ENCODE data around the gene COL6A5. TPM values are rescaled to one million over a fixed set of nuclear protein-coding genes. Genes with fewer than 3 reads are reported as not detected.
"Not testable (repeated sequence)": the region's sequence is repeated elsewhere in the genome, so short reads cannot be mapped to it uniquely, and the experiment has no call there.

The COL6A5 gene
- total and polyA plus RNA-seq, 7 donors: not detected

DNA sequence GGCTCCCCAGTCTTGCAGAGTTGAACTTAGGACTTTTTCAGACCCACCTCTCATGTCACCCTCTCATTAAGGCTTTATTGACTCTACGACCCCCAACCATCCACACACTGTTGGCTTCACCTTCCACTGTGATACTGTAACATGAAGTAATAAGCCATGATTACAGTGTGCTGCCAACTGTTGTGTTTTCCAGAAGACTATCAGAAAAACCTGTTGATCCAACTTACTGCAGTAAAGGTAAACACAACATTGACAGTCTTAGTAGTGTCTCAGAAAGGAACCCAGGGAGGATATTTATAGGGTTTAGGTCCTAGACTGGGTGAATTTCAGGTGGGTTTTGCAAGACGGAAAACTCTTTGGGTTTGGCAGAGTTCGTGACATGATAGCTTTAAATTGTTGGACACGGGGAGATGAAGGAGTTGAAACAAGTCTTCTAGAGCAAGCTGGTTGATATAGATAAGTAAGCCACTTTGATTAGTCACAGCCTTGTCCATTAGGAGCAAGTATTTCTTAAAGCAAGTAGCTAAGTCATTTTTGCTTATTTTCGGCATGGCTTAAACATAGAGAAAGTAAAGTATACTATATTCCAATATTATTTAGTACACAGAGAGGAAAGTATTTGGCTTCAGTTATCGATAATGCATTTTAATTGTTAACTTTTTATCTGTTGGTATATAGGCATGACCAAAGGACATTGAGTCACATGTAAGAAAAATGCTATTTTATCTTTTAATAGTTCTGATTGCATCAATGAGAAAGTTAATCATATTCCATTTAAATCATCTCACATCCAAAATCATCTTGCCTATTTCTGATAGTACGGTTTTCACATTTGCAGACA, 2.4 kb upstream of the COL6A5 start:
- no peak for ATAC-seq
- no peaks in the 10 kb centered on the region for H3K36me3 ChIP-seq (ENCODE audit: insufficient read depth in 1 of 2, low read depth in 1 of 2)
- H3K4me3 ChIP-seq: no peak overlapping the region
- TF ChIP-seq, protein P1, sequence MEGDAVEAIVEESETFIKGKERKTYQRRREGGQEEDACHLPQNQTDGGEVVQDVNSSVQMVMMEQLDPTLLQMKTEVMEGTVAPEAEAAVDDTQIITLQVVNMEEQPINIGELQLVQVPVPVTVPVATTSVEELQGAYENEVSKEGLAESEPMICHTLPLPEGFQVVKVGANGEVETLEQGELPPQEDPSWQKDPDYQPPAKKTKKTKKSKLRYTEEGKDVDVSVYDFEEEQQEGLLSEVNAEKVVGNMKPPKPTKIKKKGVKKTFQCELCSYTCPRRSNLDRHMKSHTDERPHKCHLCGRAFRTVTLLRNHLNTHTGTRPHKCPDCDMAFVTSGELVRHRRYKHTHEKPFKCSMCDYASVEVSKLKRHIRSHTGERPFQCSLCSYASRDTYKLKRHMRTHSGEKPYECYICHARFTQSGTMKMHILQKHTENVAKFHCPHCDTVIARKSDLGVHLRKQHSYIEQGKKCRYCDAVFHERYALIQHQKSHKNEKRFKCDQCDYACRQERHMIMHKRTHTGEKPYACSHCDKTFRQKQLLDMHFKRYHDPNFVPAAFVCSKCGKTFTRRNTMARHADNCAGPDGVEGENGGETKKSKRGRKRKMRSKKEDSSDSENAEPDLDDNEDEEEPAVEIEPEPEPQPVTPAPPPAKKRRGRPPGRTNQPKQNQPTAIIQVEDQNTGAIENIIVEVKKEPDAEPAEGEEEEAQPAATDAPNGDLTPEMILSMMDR (IDR thresholded peaks at IDR 0.05): no peak
- intact Hi-C loops (cut with DNase I): no loop called here
- peaks cover 5 to 8% (median 5%) of the 10 kb centered on the region in 3 donors for H3K27me3 ChIP-seq (ENCODE audit: insufficient read depth in 3 of 3, low read length in 2 of 3)
- DNase-seq: no peak
- no peaks in the 10 kb centered on the region for H3K4me1 ChIP-seq
- H3K27ac ChIP-seq: no peak overlapping the region
- no peaks in the 10 kb centered on the region for H3K9me3 ChIP-seq
- WGBS, 3 donors: 72 to 80% (median 75%) methylated on average over 7 of the region's 7 CpGs

GRCh38 chr3:130348258-130348657, 2.8 kb downstream of the COL6A5 start:
- H3K4me3 ChIP-seq: not testable (repeated sequence)
- 90 to 95% (median 93%) methylated on average over 2 of the region's 2 CpGs for WGBS, 3 donors

GRCh38 chr3:130354430-130354829, 9.0 kb downstream of the COL6A5 start:
- peaks cover 8% of the 10 kb centered on the region for H3K9me3 ChIP-seq
- no peaks in the 10 kb centered on the region for H3K4me1 ChIP-seq
- no peaks in the 10 kb centered on the region for H3K36me3 ChIP-seq (ENCODE audit: insufficient read depth in 1 of 2, low read depth in 1 of 2)
- H3K27ac ChIP-seq: no peak overlapping the region
- TF ChIP-seq, protein P1 (IDR thresholded peaks at IDR 0.05): no peak
- no peak for ATAC-seq
- intact Hi-C loops (cut with DNase I): no loop called here
- H3K27me3 ChIP-seq (ENCODE audit: insufficient read depth in 3 of 3, low read length in 2 of 3): no peaks in the 10 kb centered on the region
- 57 to 66% (median 59%) methylated on average over 5 of the region's 5 CpGs for WGBS, 3 donors
- no peak for DNase-seq
- H3K4me3 ChIP-seq: no peak overlapping the region

More at GRCh38 chr3:130348258-130348657, 2.8 kb downstream of the COL6A5 start:
- intact Hi-C loops (cut with DNase I); H3K4me1 ChIP-seq; ATAC-seq; DNase-seq; H3K9me3 ChIP-seq; H3K27ac ChIP-seq; H3K27me3 ChIP-seq (ENCODE audit: insufficient read depth in 3 of 3, low read length in 2 of 3); H3K36me3 ChIP-seq (ENCODE audit: insufficient read depth in 1 of 2, low read depth in 1 of 2): not testable (repeated sequence)

DNA sequence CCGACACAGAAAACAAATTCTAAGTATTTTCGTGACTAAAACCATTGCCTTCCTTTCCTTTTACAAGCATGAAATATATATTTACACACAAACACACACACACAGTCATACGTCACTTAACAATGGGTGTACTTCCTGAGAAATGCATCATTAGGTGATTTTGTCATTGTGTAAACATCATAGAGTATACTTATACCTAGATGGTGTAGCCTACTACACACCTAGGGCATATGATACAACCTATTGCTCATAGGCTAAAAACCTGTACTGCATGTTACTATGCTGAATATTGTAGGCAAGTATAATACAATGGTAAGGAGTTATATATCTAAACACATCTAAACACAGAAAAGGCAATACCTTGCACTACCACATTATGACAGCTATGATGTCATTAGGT, 28.6 kb downstream of the COL6A5 start:
- no peaks in the 10 kb centered on the region for H3K9me3 ChIP-seq
- WGBS, 3 donors: 72 to 83% (median 82%) methylated on average over 3 of the region's 3 CpGs
- ATAC-seq (no peak), DNase-seq (no peak)
- intact Hi-C loops (cut with DNase I): no loop called here
- H3K36me3 ChIP-seq (ENCODE audit: insufficient read depth in 1 of 2, low read depth in 1 of 2): no peaks in the 10 kb centered on the region
- no peak overlapping the region for H3K27ac ChIP-seq
- H3K4me3 ChIP-seq: no peak overlapping the region
- no peaks in the 10 kb centered on the region for H3K27me3 ChIP-seq (ENCODE audit: insufficient read depth in 3 of 3, low read length in 2 of 3)
- no peaks in the 10 kb centered on the region for H3K4me1 ChIP-seq
- TF ChIP-seq, protein P1 (IDR thresholded peaks at IDR 0.05): no peak

- Histone ChIP-seq H3K9me3 (no peaks in the 10 kb centered on the region), H3K27me3 (ENCODE audit: insufficient read depth in 3 of 3, low read length in 2 of 3) (no peaks in the 10 kb centered on the region), H3K4me1 (no peaks in the 10 kb centered on the region), H3K36me3 (ENCODE audit: insufficient read depth in 1 of 2, low read depth in 1 of 2) (no peaks in the 10 kb centered on the region), H3K4me3 (no peak overlapping the region), H3K27ac (no peak overlapping the region)
- no peak for ATAC-seq
- WGBS, 3 donors: 76 to 88% (median 82%) methylated on average over 1 of the region's 1 CpG
- intact Hi-C loops (cut with DNase I): no loop called here
- no peak for DNase-seq
- TF ChIP-seq, protein P1 (IDR thresholded peaks at IDR 0.05): no peak
Measured at GRCh38 chr3:130374908-130375307, 29.4 kb downstream of the COL6A5 start.
